Keratinocyte (primary cell): ENCODE data around the gene PLK4. TPM values are rescaled to one million over a fixed set of nuclear protein-coding genes. Genes with fewer than 3 reads are reported as not detected.
A peak's percentile ranks its signal among the peaks of the same experiment; 100 is the strongest.

Experiments
- DNase-seq: peaks from one replicate; pipeline ENCODE4 v3.0.0-alpha.2; 2011; ENCODE audit warnings: low read depth, missing footprints, low spot score
- FAIRE-seq: peaks from 2 replicates; lab custom pipeline; 2011; peaks lifted over from hg19 to GRCh38; lab: Jason Lieb, UNC
- H2AFZ ChIP-seq: 2 replicates; pipeline ENCODE4 v1.6.0; 2012; ENCODE audit warnings: low read length, control low read depth, inconsistent platforms; ENCODE audit not compliant: control insufficient read depth
- H3K27ac ChIP-seq: 2 replicates; pipeline ENCODE4 v1.5.1; 2011; ENCODE audit warnings: low read length; ENCODE audit not compliant: control insufficient read depth, insufficient read depth
- H3K27me3 ChIP-seq: 3 replicates; pipeline ENCODE4 v1.6.0; 2011; ENCODE audit warnings: low read length; ENCODE audit not compliant: control insufficient read depth, insufficient read depth; ENCODE audit errors: extremely low read depth
- H3K36me3 ChIP-seq, 2 experiments: 2 replicates in 1 of 2; 3 replicates in 1 of 2; pipeline ENCODE4 v1.5.1; 2011; ENCODE audit warnings: low read length in 2 of 2, mild to moderate bottlenecking in 1 of 2; ENCODE audit not compliant: control insufficient read depth in 2 of 2, insufficient read depth in 2 of 2; ENCODE audit errors: extremely low read depth in 1 of 2
- H3K4me1 ChIP-seq: 3 replicates; pipeline ENCODE4 v1.5.1; 2011; ENCODE audit warnings: low read length; ENCODE audit not compliant: control insufficient read depth, insufficient read depth; ENCODE audit errors: extremely low read depth
- H3K4me2 ChIP-seq: 3 replicates; pipeline ENCODE4 v1.6.0; 2011; ENCODE audit warnings: low read depth, low read length; ENCODE audit not compliant: control insufficient read depth, insufficient read depth; ENCODE audit errors: extremely low read depth
- H3K4me3 ChIP-seq, 3 experiments: fragments of 200-600 bp in 1 of 3; sonication (generic) in 1 of 3; 2 replicates in 2 of 3; 3 replicates in 1 of 3; pipeline ENCODE4 v1.5.1; 2011 to 2016; ENCODE audit warnings: low read length in 3 of 3, mild to moderate bottlenecking in 3 of 3, control low read depth in 2 of 3, inconsistent platforms in 1 of 3, low read depth in 1 of 3, mixed read lengths in 1 of 3, mixed run types in 1 of 3, moderate library complexity in 1 of 3; ENCODE audit not compliant: control insufficient read depth in 2 of 3, insufficient read depth in 2 of 3; ENCODE audit errors: extremely low read depth in 1 of 3
- H3K79me2 ChIP-seq: 2 replicates; pipeline ENCODE4 v1.6.0; 2012; ENCODE audit warnings: low read length; ENCODE audit not compliant: control insufficient read depth, insufficient read depth
- H3K9ac ChIP-seq: 3 replicates; pipeline ENCODE4 v1.6.0; 2011; ENCODE audit warnings: low read length; ENCODE audit not compliant: control insufficient read depth, insufficient read depth; ENCODE audit errors: extremely low read depth
- H3K9me1 ChIP-seq: 3 replicates; pipeline ENCODE4 v1.6.0; 2011; ENCODE audit warnings: low read length; ENCODE audit not compliant: control insufficient read depth, insufficient read depth; ENCODE audit errors: extremely low read depth
- H3K9me3 ChIP-seq: 2 replicates; pipeline ENCODE4 v1.5.1; 2012; ENCODE audit warnings: low read depth, low read length; ENCODE audit not compliant: control insufficient read depth
- H4K20me1 ChIP-seq: 3 replicates; pipeline ENCODE4 v1.6.0; 2011; ENCODE audit warnings: low read length; ENCODE audit not compliant: control insufficient read depth, insufficient read depth; ENCODE audit errors: extremely low read depth
- CTCF ChIP-seq, 3 experiments: IDR thresholded peaks in 1 of 3; conservative IDR thresholded peaks in 1 of 3; optimal IDR thresholded peaks in 1 of 3; 2 replicates in 2 of 3; 3 replicates in 1 of 3; pipeline versions ENCODE3 to v1.5.1; 2011; ENCODE audit warnings: low read length in 3 of 3, mild to moderate bottlenecking in 3 of 3, moderate library complexity in 2 of 3, control low read depth in 1 of 3, inconsistent platforms in 1 of 3; ENCODE audit not compliant: insufficient read depth in 2 of 3; ENCODE audit errors: extremely low read depth in 1 of 3
- EZH2 ChIP-seq: IDR thresholded peaks from one replicate; pipeline ENCODE4 v1.6.1; 2012; ENCODE audit warnings: inconsistent platforms, mild to moderate bottlenecking, low read length, moderate library complexity
- dilution Hi-C: fragments of 300-500 bp; cut with MboI; formaldehyde crosslinking; loops from one replicate; pipeline ENCODE4 v1.7.0; 2020; ENCODE audit warnings: low sequenced_read_pairs; ENCODE audit not compliant: extremely low pct_ligation_motif_present
- polyA plus RNA-seq, 5 experiments: library from polyadenylated mRNA; depleted of rRNA in 3 of 5; stranded (reverse) in 3 of 5; stranded (forward) in 1 of 5; unstranded in 1 of 5; fragments of >200 nt; gene quantifications; 1 replicate in 1 of 5; 2 replicates in 3 of 5; 3 replicates in 1 of 5; pipeline versions ENCODE4 v1.2.1 to v1.2.3, GENCODE V29; 2011 to 2012; ENCODE audit warnings: missing spikeins in 2 of 5, low read depth in 1 of 5, low replicate concordance in 1 of 5

The PLK4 gene
- polyA plus RNA-seq, 1 donor (not counting 4 experiments of a cell fraction or from before 2014, with no cell fraction given): 21.4 TPM

- no peaks in the 10 kb centered on the region for H4K20me1 ChIP-seq
- no peaks in the 10 kb centered on the region for H3K27me3 ChIP-seq
- peaks cover 2% of the 10 kb centered on the region for H3K9me3 ChIP-seq
- no peak overlapping the region for H2AFZ ChIP-seq
- peak overlapping the region; percentile 77 for H3K27ac ChIP-seq
- H3K9me1 ChIP-seq: no peaks in the 10 kb centered on the region
- dilution Hi-C loops: no loop called here
- H3K36me3 ChIP-seq: no peaks in the 10 kb centered on the region
- peaks cover 29% of the 10 kb centered on the region for H3K4me1 ChIP-seq
- no peaks in the 10 kb centered on the region for H3K79me2 ChIP-seq
- no peak overlapping the region for H3K4me3 ChIP-seq
- DNase-seq (no peak), FAIRE-seq (peak; percentile 13)
- no peak overlapping the region for H3K9ac ChIP-seq
- H3K4me2 ChIP-seq: peak overlapping the region; percentile 66
- TF ChIP-seq EZH2 (no peak), CTCF (optimal IDR thresholded peaks at IDR 0.05 in 1 of 3, IDR thresholded peaks at IDR 0.05 in 1 of 3, conservative IDR thresholded peaks at IDR 0.05 in 1 of 3; ENCODE audit: extremely low read depth in 1 of 3, insufficient read depth in 2 of 3, low read length in 3 of 3) (no peak)
These were observed 23.1 kb upstream of the PLK4 start for GRCh38 chr4:127857641-127858040.

DNA sequence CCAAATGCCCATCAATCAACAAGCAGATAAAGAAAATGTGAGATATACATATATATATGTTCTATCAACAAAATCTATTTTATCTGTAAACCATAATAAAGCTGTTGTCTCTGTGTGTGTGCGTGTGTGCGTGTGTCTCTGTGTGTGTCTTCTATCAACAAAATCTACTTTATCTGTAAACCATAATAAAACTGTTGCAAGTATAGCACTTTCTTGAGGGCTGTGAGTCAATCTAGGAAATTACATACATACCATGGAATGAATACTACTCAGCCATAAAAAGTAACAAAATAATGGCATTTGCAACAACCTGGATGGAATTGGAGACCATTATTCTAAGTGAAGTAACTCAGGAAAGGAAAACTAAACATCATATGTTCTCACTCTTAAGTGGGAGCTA lies 12.5 kb upstream of the PLK4 start:
- DNase-seq: no peak
- H3K79me2 ChIP-seq: peaks cover 2% of the 10 kb centered on the region
- no peaks in the 10 kb centered on the region for H3K27me3 ChIP-seq
- no peak overlapping the region for H2AFZ ChIP-seq
- FAIRE-seq: no peak
- no peaks in the 10 kb centered on the region for H4K20me1 ChIP-seq
- no peaks in the 10 kb centered on the region for H3K36me3 ChIP-seq
- H3K4me1 ChIP-seq: peaks cover 12% of the 10 kb centered on the region
- H3K4me2 ChIP-seq: no peak overlapping the region
- no peaks in the 10 kb centered on the region for H3K9me3 ChIP-seq
- no peak for TF ChIP-seq CTCF (optimal IDR thresholded peaks at IDR 0.05 in 1 of 3, IDR thresholded peaks at IDR 0.05 in 1 of 3, conservative IDR thresholded peaks at IDR 0.05 in 1 of 3; ENCODE audit: extremely low read depth in 1 of 3, insufficient read depth in 2 of 3, low read length in 3 of 3)
- TF ChIP-seq EZH2: no peak
- H3K4me3 ChIP-seq: no peak overlapping the region
- dilution Hi-C loops: no loop called here
- H3K9me1 ChIP-seq: peaks cover 2% of the 10 kb centered on the region
- no peak overlapping the region for H3K27ac ChIP-seq
- H3K9ac ChIP-seq: no peak overlapping the region
